Suppressor macrophage treated with lipopolysaccharide for 4 hours (primary cell): Measurements from ENCODE around the gene MC1R.
A peak's percentile ranks its signal among the peaks of the same experiment; 100 is the strongest.
"Not testable (repeated sequence)": the region's sequence is repeated elsewhere in the genome, so short reads cannot be mapped to it uniquely, and the experiment has no call there.

Source experiments
- DNase-seq: peaks from one replicate; pipeline ENCODE4 v3.0.0-alpha.2; 2020

Gene MC1R

DNA sequence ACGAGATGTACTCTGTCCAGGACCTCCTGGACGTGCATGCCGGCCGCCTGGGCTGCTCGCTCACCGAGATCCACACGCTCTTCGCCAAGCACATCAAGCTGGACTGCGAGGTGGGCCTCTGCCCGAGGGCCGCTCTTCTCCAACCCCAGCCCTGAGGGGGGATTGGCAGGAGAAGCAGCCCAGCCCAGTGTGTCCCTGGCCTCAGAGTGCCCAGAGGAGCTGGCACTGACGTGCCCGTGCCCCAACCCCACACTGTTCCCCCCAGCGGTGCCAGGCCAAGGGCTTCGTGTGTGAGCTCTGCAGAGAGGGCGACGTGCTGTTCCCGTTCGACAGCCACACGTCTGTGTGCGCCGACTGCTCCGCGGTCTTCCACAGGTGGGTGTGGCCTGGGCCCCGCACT lies 45.5 kb downstream of the MC1R start:
- DNase-seq: no peak

DNA sequence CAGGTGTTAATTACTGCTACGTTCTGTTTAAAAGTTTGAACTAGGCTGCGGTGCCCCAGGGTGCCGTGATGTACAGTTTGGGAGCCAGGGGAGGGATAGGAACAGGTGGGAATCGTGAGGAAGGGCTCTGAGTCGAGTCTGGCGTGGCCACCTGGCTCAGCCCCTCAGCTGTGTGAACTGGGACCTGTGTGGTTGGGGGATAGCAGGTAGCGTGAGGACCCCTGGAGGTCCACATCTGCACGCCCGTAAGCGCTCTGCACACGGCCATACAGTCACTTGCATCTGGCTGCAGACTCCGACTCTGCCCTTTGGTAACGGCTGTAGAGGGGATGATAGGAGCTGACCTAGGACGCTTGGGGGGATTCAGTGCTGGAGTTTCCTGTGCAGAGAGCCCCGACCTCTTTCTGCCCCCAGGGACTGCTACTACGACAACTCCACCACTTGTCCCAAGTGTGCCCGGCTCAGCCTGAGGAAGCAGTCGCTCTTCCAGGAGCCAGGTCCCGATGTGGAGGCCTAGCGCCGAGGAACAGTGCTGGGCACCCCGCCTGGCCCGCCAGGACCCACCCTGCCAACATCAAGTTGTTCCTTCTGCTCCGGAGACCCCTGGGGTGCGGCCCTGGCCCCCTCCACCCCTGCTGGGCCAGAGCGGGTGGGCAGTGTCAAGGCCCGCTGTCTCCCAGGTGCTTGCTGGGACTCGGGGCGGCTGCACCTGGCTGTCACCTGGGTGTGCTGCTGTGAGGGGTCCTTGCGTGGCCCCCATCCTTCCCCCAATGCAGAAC lies 47.0 kb downstream of the MC1R start:
- DNase-seq: no peak

DNA sequence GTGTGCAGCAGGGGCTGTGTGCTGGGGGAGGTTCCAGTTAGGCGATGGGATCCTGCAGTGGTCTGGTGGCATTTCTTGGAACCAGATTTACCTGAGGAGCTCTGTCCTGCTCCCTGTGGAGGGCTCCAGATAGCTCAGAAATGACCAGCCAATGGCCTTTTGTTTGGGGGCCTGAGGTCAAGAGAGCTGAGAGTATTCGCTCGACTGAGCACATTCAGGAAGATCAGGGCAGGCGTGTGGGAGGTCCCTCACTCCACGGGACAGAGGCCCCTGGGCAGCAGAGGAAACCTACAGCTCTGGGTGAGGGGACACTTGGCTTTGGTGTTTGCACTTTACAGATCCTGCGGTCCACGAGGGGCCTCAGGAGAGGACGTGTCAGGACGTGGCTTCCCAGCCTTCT lies 48.1 kb downstream of the MC1R start:
- no peak for DNase-seq

DNA sequence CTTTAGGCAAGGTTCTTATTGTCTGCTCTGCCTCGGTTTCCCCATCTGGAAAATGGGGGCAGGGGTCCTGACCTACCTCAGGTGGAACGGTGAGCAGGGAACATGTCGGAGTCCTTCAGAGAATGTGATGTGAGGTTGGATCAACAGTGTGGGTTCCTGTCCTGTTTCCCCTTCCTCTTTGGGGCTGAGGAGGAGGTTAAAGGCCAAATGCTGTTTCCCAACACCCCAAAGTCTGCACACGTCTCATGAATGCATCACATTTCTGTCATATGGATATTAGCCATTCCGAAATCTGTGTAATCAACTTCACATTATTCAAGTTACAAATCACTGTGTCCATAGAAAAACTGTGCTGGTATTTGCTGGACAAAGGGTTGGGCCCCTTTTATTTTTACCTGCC lies 48.8 kb downstream of the MC1R start:
- DNase-seq: peak; percentile 64

DNA sequence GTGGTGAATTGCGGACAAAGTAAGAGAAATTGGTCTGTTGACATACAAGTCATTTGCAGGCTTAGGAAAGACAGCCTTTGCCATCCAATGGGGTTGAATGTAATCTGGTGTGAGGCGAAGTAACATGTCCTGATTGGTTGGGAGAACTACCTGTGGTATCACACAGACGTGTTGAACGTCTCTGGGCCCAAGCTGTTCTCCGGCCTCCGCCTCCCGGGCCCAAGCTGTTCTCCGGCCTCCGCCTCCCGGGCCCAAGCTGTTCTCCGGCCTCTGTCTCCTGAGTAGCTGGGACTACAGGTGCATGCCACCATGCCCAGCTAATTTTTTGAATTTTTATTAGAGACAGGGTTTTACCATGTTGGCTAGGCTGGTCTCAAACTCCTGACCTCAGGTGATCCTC lies 49.4 kb downstream of the MC1R start:
- not testable (repeated sequence) for DNase-seq

DNA sequence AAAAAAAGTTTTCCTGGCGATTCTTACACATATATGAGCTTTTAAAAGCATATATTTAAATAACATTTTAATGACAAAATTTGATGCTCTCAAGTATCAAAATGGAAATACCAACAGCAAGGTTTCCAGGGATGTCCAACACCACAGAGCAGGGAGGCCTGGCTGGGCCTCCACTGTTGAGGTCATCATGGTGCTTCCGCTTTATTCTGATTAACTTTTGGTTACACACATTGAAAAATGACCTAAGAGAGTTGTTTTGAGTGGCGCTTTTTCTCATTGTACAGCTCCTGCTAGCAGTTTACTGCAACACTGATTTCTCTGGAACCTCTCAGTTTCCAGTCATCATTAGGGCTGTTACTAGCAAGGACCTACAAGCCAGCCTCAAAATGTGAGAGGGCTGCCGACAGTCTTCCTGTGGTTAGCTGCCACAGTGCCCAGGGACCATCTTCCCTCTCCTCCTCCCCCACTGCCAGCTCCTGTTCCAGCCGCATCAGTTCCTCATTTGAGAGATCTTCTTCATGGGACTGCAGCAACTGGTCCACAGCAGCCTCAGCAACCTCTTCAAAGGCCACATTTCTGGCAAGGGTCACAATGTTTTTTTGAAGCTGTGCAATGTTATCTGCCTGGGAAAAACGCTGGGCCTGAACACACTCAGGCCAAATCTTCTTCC lies 51.2 kb downstream of the MC1R start:
- DNase-seq: peak; percentile 59
